Measurements from ENCODE around the gene EFTUD2. TPM values are rescaled to one million over a fixed set of nuclear protein-coding genes. Genes with fewer than 3 reads are reported as not detected.
"Not testable (repeated sequence)": the region's sequence is repeated elsewhere in the genome, so short reads cannot be mapped to it uniquely, and the experiment has no call there.

The EFTUD2 gene
- total RNA-seq, 2 experiments from 2014 or later = 175 to 203 TPM

DNA sequence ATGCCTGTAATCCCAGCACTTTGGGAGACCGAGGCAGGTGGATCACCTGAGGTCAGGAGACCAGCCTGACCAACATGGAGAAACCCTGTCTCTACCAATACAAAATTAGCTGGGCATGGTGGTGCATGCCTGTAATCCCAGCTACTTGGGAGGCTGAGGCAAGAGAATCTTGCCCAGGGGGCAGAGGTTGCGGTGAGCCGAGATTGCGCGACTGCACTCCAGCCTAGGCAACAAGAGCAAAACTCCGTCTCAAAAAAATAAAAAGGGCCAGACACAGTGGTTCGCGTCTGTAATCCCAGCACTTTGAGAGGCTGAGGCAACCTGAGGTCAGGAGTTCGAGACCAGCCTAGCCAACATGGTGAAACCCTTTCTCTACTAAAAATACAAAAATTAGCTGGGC, 74.0 kb downstream of the EFTUD2 start:
- not testable (repeated sequence) for H3K36me3 Mint-ChIP-seq (ENCODE audit: low read depth); H3K9me3 Mint-ChIP-seq (ENCODE audit: low read depth); ATAC-seq; DNase-seq; H3K4me3 Mint-ChIP-seq; H3K27ac Mint-ChIP-seq
- Mint-ChIP-seq H3K27me3 (peaks cover 28% of the 10 kb centered on the region), H3K4me1 (peaks cover 11% of the 10 kb centered on the region)
- ChIA-PET CTCF (interaction anchor here (0.6 to 2.0 kb wide), 6 partner anchors 43 to 395 kb away, joined by 3 to 7 read pairs (median 3); no protein-coding TSS in a partner anchor), POLR2A (interaction anchor here (0.6 kb wide), 1 partner anchor 14 kb away, joined by 4 read pairs; no protein-coding TSS in a partner anchor)
- intact Hi-C loops (cut with DNase I, micrococcal nuclease) = loop anchor here (5.0 kb wide), 2 partner anchors 48 to 142 kb away; partner anchors contain the start of gene C1QL1 (in 1 of the 2)

DNA sequence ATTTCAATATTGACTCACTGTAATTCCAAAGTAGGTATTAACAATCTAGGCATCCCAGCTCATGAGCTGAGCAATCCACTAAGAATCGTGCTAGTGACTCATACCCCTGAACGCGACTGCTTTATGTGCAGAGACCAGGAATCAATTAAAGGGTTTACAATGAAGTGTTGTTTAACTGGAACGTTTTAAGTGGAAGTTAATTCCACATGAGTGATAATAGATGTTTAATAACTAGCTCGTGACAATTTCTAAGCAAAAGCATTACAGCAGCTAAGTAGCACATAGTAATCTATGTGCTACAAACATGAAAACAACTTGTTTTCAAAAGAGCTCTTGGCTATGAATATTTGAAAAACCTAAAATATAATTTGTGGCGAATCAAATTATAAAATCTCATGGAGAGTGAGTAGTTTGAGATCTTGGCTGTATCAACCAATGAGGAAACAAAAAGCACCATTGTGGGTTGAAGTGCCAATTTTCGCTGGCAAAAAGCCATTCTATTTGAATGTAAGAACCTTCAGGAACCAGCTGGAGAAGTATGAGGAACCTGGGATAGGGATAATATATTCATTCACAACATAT, 78.5 kb downstream of the EFTUD2 start:
- ChIA-PET CTCF (interaction anchor here (0.6 to 0.8 kb wide), 2 partner anchors 297 to 663 kb away, joined by 3 read pairs; no protein-coding TSS in a partner anchor), POLR2A (no interaction called here)
- Mint-ChIP-seq H3K27ac (no peak overlapping the region), H3K9me3 (ENCODE audit: low read depth) (no peaks in the 10 kb centered on the region), H3K27me3 (peaks cover 7% of the 10 kb centered on the region), H3K4me1 (no peaks in the 10 kb centered on the region), H3K4me3 (no peak overlapping the region), H3K36me3 (ENCODE audit: low read depth) (no peaks in the 10 kb centered on the region)
- ATAC-seq (no peak), DNase-seq (no peak)
- intact Hi-C loops (cut with DNase I, micrococcal nuclease) = no loop called here

GRCh38 chr17:44818508-44818907, 80.7 kb downstream of the EFTUD2 start:
- ATAC-seq; H3K9me3 Mint-ChIP-seq (ENCODE audit: low read depth); H3K4me1 Mint-ChIP-seq; DNase-seq; H3K36me3 Mint-ChIP-seq (ENCODE audit: low read depth); intact Hi-C loops (cut with DNase I, micrococcal nuclease); POLR2A ChIA-PET; H3K27me3 Mint-ChIP-seq; H3K27ac Mint-ChIP-seq; H3K4me3 Mint-ChIP-seq: not testable (repeated sequence)
- CTCF ChIA-PET = interaction anchor here (0.6 to 1.2 kb wide), 2 partner anchors 39 to 286 kb away, joined by 3 read pairs; no protein-coding TSS in a partner anchor

DNA sequence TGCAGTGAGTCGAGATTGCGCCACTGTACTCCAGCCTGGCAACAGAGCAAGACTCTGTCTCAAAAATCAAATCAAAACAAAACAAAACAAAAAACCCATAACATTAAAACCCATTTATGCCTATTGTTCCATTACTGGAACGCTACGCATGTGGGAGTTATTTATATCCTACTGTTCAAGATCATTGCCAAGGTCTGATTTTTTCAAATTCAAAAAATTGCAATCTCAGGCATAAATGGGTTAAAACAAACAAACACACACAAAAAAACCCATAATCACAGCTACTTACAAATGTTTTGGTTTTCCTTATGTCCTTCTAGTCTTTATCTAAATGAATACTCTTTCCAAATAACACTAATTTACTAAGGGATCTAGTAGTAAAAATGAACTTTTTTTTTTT, 87.0 kb downstream of the EFTUD2 start:
- DNase-seq = no peak
- no peaks in the 10 kb centered on the region for H3K4me1 Mint-ChIP-seq
- no peak overlapping the region for H3K4me3 Mint-ChIP-seq
- H3K9me3 Mint-ChIP-seq (ENCODE audit: low read depth) = no peaks in the 10 kb centered on the region
- H3K36me3 Mint-ChIP-seq (ENCODE audit: low read depth) = no peaks in the 10 kb centered on the region
- ATAC-seq = no peak
- ChIA-PET CTCF (interaction anchor here (0.7 to 2.4 kb wide), 3 partner anchors 34 to 289 kb away, joined by 3 to 10 read pairs (median 3); no protein-coding TSS in a partner anchor), POLR2A (interaction anchor here (0.6 kb wide), 1 partner anchor 292 kb away, joined by 6 read pairs; no protein-coding TSS in a partner anchor)
- intact Hi-C loops (cut with DNase I, micrococcal nuclease) = no loop called here
- H3K27ac Mint-ChIP-seq = no peak overlapping the region
- no peaks in the 10 kb centered on the region for H3K27me3 Mint-ChIP-seq

DNA sequence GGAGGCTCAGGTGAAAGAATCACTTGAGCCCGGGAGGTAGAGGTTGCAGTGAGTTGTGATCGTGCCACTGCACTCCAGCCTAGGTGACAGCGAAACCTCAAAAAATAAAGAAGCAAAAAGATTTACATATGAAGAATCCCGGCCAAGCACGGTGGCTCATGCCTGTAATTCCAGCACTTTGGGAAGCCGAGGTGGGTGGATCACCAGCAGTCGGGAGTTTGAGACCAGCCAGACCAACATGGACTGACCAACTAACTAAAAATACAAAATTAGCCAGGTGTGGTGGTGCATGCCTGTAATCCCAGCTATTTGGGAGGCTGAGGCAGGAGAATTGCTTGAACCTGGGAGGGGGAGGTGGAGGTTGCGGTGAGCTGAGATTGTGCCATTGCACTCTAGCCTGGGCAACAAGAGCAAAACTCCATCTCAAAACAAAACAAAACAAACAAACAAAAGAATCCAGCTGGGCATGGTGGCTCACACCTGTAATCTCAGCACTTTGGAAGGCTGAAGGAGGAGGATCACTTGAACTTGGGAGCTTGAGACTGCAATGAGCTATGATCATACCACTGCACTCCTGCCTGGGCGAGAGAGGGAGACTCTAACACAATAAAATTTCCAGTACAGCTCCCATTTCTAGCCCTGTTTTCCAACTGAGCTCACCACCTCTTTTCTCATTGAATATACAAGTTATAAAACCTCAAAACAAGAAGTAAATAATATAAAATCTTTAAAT, 90.4 kb downstream of the EFTUD2 start:
- H3K4me1 Mint-ChIP-seq; intact Hi-C loops (cut with DNase I, micrococcal nuclease); H3K9me3 Mint-ChIP-seq (ENCODE audit: low read depth); CTCF ChIA-PET; H3K27ac Mint-ChIP-seq; H3K27me3 Mint-ChIP-seq; H3K36me3 Mint-ChIP-seq (ENCODE audit: low read depth); ATAC-seq; DNase-seq; H3K4me3 Mint-ChIP-seq: not testable (repeated sequence)
- POLR2A ChIA-PET = interaction anchor here (0.6 kb wide), 1 partner anchor 32 kb away, joined by 4 read pairs; no protein-coding TSS in a partner anchor

DNA sequence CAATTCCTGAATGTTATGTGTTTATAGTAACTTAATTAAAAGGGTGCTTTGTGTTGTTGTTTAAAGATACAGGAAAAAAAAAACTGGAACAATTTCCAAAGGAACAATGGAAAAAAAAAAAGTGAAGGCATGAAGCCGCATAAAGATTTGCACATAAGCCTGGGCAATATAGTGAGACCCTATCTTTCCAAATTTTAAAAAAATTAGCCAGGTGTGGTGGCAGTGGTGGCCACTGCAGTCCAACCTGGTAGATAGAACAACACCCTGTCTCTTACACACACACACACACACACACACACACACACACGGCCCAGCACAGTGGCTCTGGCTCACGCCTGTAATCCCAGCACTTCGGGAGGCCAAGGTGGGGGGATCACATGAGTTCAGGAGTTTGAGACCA, 91.1 kb downstream of the EFTUD2 start:
- H3K36me3 Mint-ChIP-seq (ENCODE audit: low read depth) = peaks cover 3% of the 10 kb centered on the region
- no peaks in the 10 kb centered on the region for H3K4me1 Mint-ChIP-seq
- ChIA-PET CTCF (no interaction called here), POLR2A (no interaction called here)
- no peaks in the 10 kb centered on the region for H3K27me3 Mint-ChIP-seq
- intact Hi-C loops (cut with DNase I, micrococcal nuclease) = no loop called here
- no peaks in the 10 kb centered on the region for H3K9me3 Mint-ChIP-seq (ENCODE audit: low read depth)
- DNase-seq = no peak
- no peak for ATAC-seq
- H3K27ac Mint-ChIP-seq = no peak overlapping the region
- no peak overlapping the region for H3K4me3 Mint-ChIP-seq

GRCh38 chr17:44807817-44808155, 91.5 kb downstream of the EFTUD2 start:
- H3K4me3 Mint-ChIP-seq = no peak overlapping the region
- H3K36me3 Mint-ChIP-seq (ENCODE audit: low read depth) = peaks cover 3% of the 10 kb centered on the region
- no peak overlapping the region for H3K27ac Mint-ChIP-seq
- no peaks in the 10 kb centered on the region for H3K27me3 Mint-ChIP-seq
- DNase-seq (no peak), ATAC-seq (no peak)
- intact Hi-C loops (cut with DNase I, micrococcal nuclease) = no loop called here
- no peaks in the 10 kb centered on the region for H3K9me3 Mint-ChIP-seq (ENCODE audit: low read depth)
- no peaks in the 10 kb centered on the region for H3K4me1 Mint-ChIP-seq
- ChIA-PET CTCF (interaction anchor here (1.0 kb wide), 1 partner anchor 32 kb away, joined by 3 read pairs; no protein-coding TSS in a partner anchor), POLR2A (no interaction called here)

- H3K36me3 Mint-ChIP-seq (ENCODE audit: low read depth) = peaks cover 3% of the 10 kb centered on the region
- POLR2A ChIA-PET = no interaction called here
- no peak overlapping the region for H3K4me3 Mint-ChIP-seq
- CTCF ChIA-PET = interaction anchor here (0.8 to 1.0 kb wide), 2 partner anchors 10 to 31 kb away, joined by 3 read pairs; no protein-coding TSS in a partner anchor
- no peak for ATAC-seq
- no peak for DNase-seq
- H3K9me3 Mint-ChIP-seq (ENCODE audit: low read depth) = no peaks in the 10 kb centered on the region
- no peak overlapping the region for H3K27ac Mint-ChIP-seq
- H3K4me1 Mint-ChIP-seq = no peaks in the 10 kb centered on the region
- no peaks in the 10 kb centered on the region for H3K27me3 Mint-ChIP-seq
- intact Hi-C loops (cut with DNase I, micrococcal nuclease) = no loop called here
Measured at GRCh38 chr17:44807093-44807816, 92.0 kb downstream of the EFTUD2 start.

GRCh38 chr17:44804302-44805089, 94.7 kb downstream of the EFTUD2 start:
- Mint-ChIP-seq H3K4me1 (no peaks in the 10 kb centered on the region), H3K9me3 (ENCODE audit: low read depth) (no peaks in the 10 kb centered on the region), H3K4me3 (no peak overlapping the region), H3K27me3 (no peaks in the 10 kb centered on the region), H3K36me3 (ENCODE audit: low read depth) (peaks cover 3% of the 10 kb centered on the region), H3K27ac (no peak overlapping the region)
- intact Hi-C loops (cut with DNase I, micrococcal nuclease) = no loop called here
- POLR2A ChIA-PET = no interaction called here
- ATAC-seq (no peak), DNase-seq (no peak)
- CTCF ChIA-PET = no interaction called here

GRCh38 chr17:44801880-44802279, 97.4 kb downstream of the EFTUD2 start:
- no peak overlapping the region for H3K27ac Mint-ChIP-seq
- peaks cover 3% of the 10 kb centered on the region for H3K36me3 Mint-ChIP-seq (ENCODE audit: low read depth)
- intact Hi-C loops (cut with DNase I, micrococcal nuclease) = no loop called here
- no peak overlapping the region for H3K4me3 Mint-ChIP-seq
- no peaks in the 10 kb centered on the region for H3K9me3 Mint-ChIP-seq (ENCODE audit: low read depth)
- POLR2A ChIA-PET = no interaction called here
- ATAC-seq = no peak
- H3K27me3 Mint-ChIP-seq = no peaks in the 10 kb centered on the region
- DNase-seq = no peak
- CTCF ChIA-PET = interaction anchor here (0.5 kb wide), 2 partner anchors 18 to 1168 kb away, joined by 3 to 5 read pairs; no protein-coding TSS in a partner anchor
- no peaks in the 10 kb centered on the region for H3K4me1 Mint-ChIP-seq
